Liver (tissue), 9 donors: ENCODE data around the gene MCM10. TPM values are rescaled to one million over a fixed set of nuclear protein-coding genes. Genes with fewer than 3 reads are reported as not detected.

Source experiments
- DNase-seq: peaks from one replicate; pipeline ENCODE4 v3.0.0-alpha.2; 2017; ENCODE audit warnings: low spot score
- H3K27ac ChIP-seq, 2 donors: one replicate each; pipeline ENCODE4 v1.7.0; 2013; ENCODE audit warnings: inconsistent platforms in 2 of 2, low read length in 2 of 2, control low read depth in 1 of 2, low read depth in 1 of 2, mild to moderate bottlenecking in 1 of 2
- H3K27me3 ChIP-seq, 4 donors: one replicate each; pipeline versions ENCODE4 v1.6.1 to v1.7.0; 2013; ENCODE audit warnings: low read length in 3 of 4, inconsistent platforms in 1 of 4, mild to moderate bottlenecking in 1 of 4, moderate library complexity in 1 of 4; ENCODE audit not compliant: control insufficient read depth in 4 of 4, insufficient read depth in 4 of 4
- H3K36me3 ChIP-seq, 4 donors: one replicate each; pipeline versions ENCODE4 v1.6.1 to v1.7.0; 2013; ENCODE audit warnings: low read length in 3 of 4, mild to moderate bottlenecking in 3 of 4, low read depth in 1 of 4, moderate library complexity in 1 of 4; ENCODE audit not compliant: control insufficient read depth in 4 of 4, insufficient read depth in 3 of 4
- H3K4me1 ChIP-seq, 4 donors: one replicate each; pipeline versions ENCODE4 v1.6.1 to v1.7.0; 2013; ENCODE audit warnings: low read length in 3 of 4, mild to moderate bottlenecking in 3 of 4, moderate library complexity in 1 of 4; ENCODE audit not compliant: control insufficient read depth in 4 of 4, insufficient read depth in 4 of 4
- H3K4me3 ChIP-seq, 3 donors: one replicate each; pipeline versions ENCODE4 v1.6.1 to v1.7.0; 2013; ENCODE audit warnings: low read length in 3 of 3, control low read depth in 1 of 3, low read depth in 1 of 3, mild to moderate bottlenecking in 1 of 3
- H3K9ac ChIP-seq, 2 donors: one replicate each; pipeline ENCODE4 v1.7.0; 2013; ENCODE audit warnings: low read length in 2 of 2, mild to moderate bottlenecking in 2 of 2, moderate library complexity in 2 of 2, control low read depth in 1 of 2, low read depth in 1 of 2
- H3K9me3 ChIP-seq, 4 donors: one replicate each; pipeline versions ENCODE4 v1.6.1 to v1.7.0; 2013; ENCODE audit warnings: low read length in 3 of 4; ENCODE audit not compliant: control insufficient read depth in 4 of 4
- ATF3 ChIP-seq: IDR thresholded peaks from 2 replicates; pipeline ENCODE4 v1.6.1; 2016; ENCODE audit warnings: antibody characterized with exemption
- CTCF ChIP-seq: fragments of 150-350 bp; IDR thresholded peaks from 2 replicates; pipeline ENCODE4 v1.5.1; 2017; ENCODE audit warnings: improper control_type of control experiment, low read depth, low read length; ENCODE audit not compliant: missing input control
- EGR1 ChIP-seq, 2 donors: IDR thresholded peaks; 2 replicates each; pipeline ENCODE4 v1.6.1; 2016 to 2018; ENCODE audit warnings: antibody characterized with exemption in 2 of 2, low read depth in 2 of 2
- FOXA1 ChIP-seq: IDR thresholded peaks from 2 replicates; pipeline ENCODE4 v1.6.1; 2016; ENCODE audit warnings: antibody characterized with exemption
- FOXA2 ChIP-seq: IDR thresholded peaks from 2 replicates; pipeline ENCODE4 v1.6.1; 2016; ENCODE audit warnings: antibody characterized with exemption
- GABPA ChIP-seq, 2 donors: IDR thresholded peaks in 1 of 2; conservative IDR thresholded peaks in 1 of 2; 2 replicates each; pipeline ENCODE4 v1.6.1; 2016; ENCODE audit warnings: antibody characterized with exemption in 2 of 2, mild to moderate bottlenecking in 1 of 2, moderate library complexity in 1 of 2
- HNF4A ChIP-seq, 2 donors: conservative IDR thresholded peaks; 2 replicates each; pipeline ENCODE4 v1.6.1; 2016; ENCODE audit warnings: antibody characterized with exemption in 2 of 2, mild to moderate bottlenecking in 2 of 2
- HNF4G ChIP-seq: IDR thresholded peaks from 2 replicates; pipeline ENCODE4 v1.6.1; 2016; ENCODE audit warnings: antibody characterized with exemption
- JUND ChIP-seq, 2 donors: IDR thresholded peaks; 2 replicates each; pipeline ENCODE4 v1.6.1; 2016; ENCODE audit warnings: antibody characterized with exemption in 2 of 2
- MAX ChIP-seq: IDR thresholded peaks from 2 replicates; pipeline ENCODE4 v1.6.1; 2016; ENCODE audit warnings: antibody characterized with exemption
- NR2F2 ChIP-seq: IDR thresholded peaks from 2 replicates; pipeline ENCODE4 v1.6.1; 2016; ENCODE audit warnings: antibody characterized with exemption
- RAD21 ChIP-seq, 2 donors: IDR thresholded peaks; 2 replicates each; pipeline ENCODE4 v1.6.1; 2016; ENCODE audit warnings: antibody characterized with exemption in 2 of 2, mild to moderate bottlenecking in 2 of 2
- REST ChIP-seq: IDR thresholded peaks from 2 replicates; pipeline ENCODE4 v1.6.1; 2016; ENCODE audit warnings: antibody characterized with exemption, mild to moderate bottlenecking
- RXRA ChIP-seq, 2 donors: IDR thresholded peaks; 2 replicates each; pipeline ENCODE4 v1.6.1; 2017 to 2018; ENCODE audit warnings: antibody characterized with exemption in 2 of 2, mild to moderate bottlenecking in 1 of 2
- SP1 ChIP-seq: IDR thresholded peaks from 2 replicates; pipeline ENCODE4 v1.6.1; 2018; ENCODE audit warnings: antibody characterized with exemption, mild to moderate bottlenecking
- TAF1 ChIP-seq: conservative IDR thresholded peaks from 2 replicates; pipeline ENCODE4 v1.6.1; 2016; ENCODE audit warnings: antibody characterized with exemption, mild to moderate bottlenecking
- YY1 ChIP-seq: IDR thresholded peaks from 2 replicates; pipeline ENCODE4 v1.6.1; 2016; ENCODE audit warnings: antibody characterized with exemption, mild to moderate bottlenecking
- ZBTB33 ChIP-seq: IDR thresholded peaks from 2 replicates; pipeline ENCODE4 v1.6.1; 2016; ENCODE audit warnings: antibody characterized with exemption
- WGBS: extraction: QIAGEN DNeasy Blood & Tissue Kit; methylation state at CpG from one replicate; pipeline ENCODE4 v1.1.7; 2013; 5-methylcytosine and 5-hydroxymethylcytosine counted together
- polyA plus RNA-seq, 2 donors: library from polyadenylated mRNA; stranded (reverse) in 1 of 2; unstranded in 1 of 2; fragments of 200-250 nt in 1 of 2; fragments of >200 nt in 1 of 2; fragmentation: Nextera tagmentation in 1 of 2; extraction: Ambion mirVana in 1 of 2; gene quantifications; one replicate each; pipeline versions ENCODE4 v1.2.1 to v1.2.3, GENCODE V29; 2013 to 2015
- total RNA-seq, 2 donors: library from RNA; depleted of rRNA; stranded (reverse); fragments of >200 nt; gene quantifications; one replicate each; pipeline ENCODE4 v1.2.3, GENCODE V29; 2014
- donor health status: healthy.
- donor health status: healthy.
- donor health status: healthy.
- donor health status: healthy.
- donor health status: healthy.

MCM10 gene
- total and polyA plus RNA-seq, 4 donors, result under 0.01 to 10.0 (median 0.34) TPM

GRCh38 chr10:13168781-13169180 lies 7.4 kb downstream of the MCM10 start:
- Histone ChIP-seq H3K27ac (no peak overlapping the region), H3K36me3 (no peaks in the 10 kb centered on the region), H3K9me3 (no peaks in the 10 kb centered on the region), H3K4me1 (peaks cover 0 to 11% (median 9%) of the 10 kb centered on the region in 4 donors), H3K9ac (no peak overlapping the region), H3K27me3 (no peaks in the 10 kb centered on the region), H3K4me3 (no peak overlapping the region)
- WGBS, result 96% methylated on average over 6 of the region's 6 CpGs
- no peak for TF ChIP-seq HNF4A (conservative IDR thresholded peaks at IDR 0.05)
- no peak for TF ChIP-seq REST
- no peak for DNase-seq

- no peak overlapping the region for H3K9ac ChIP-seq
- 37% methylated on average over 2 of the region's 2 CpGs for WGBS
- H3K4me1 ChIP-seq, result peaks cover 2 to 20% (median 16%) of the 10 kb centered on the region in 4 donors
- H3K4me3 ChIP-seq, result no peak overlapping the region
- TF ChIP-seq FOXA2 (peak; percentile 46), GABPA (IDR thresholded peaks at IDR 0.05 in 1 of 2, conservative IDR thresholded peaks at IDR 0.05 in 1 of 2) (peak in 1 of 2 donors; percentile 21), HNF4G (peak; percentile 99), MAX (peak; percentile 69), RXRA (IDR thresholded peaks at IDR 0.05) (peak; percentile 93 to 95), NR2F2 (peak; percentile 81), TAF1 (no peak), FOXA1 (peak; percentile 72), CTCF (no peak), SP1 (peak; percentile 98), JUND (IDR thresholded peaks at IDR 0.05) (peak; percentile 58 to 82), RAD21 (IDR thresholded peaks at IDR 0.05) (peak; percentile 35 to 43), ATF3 (no peak), ZBTB33 (peak; percentile 79), YY1 (peak; percentile 60), HNF4A (conservative IDR thresholded peaks at IDR 0.05) (peak; percentile 100), REST (peak; percentile 83), EGR1 (IDR thresholded peaks at IDR 0.05; ENCODE audit: low read depth in 2 of 2) (peak in 1 of 2 donors; percentile 29)
- no peaks in the 10 kb centered on the region for H3K27me3 ChIP-seq
- H3K9me3 ChIP-seq, result no peaks in the 10 kb centered on the region
- no peaks in the 10 kb centered on the region for H3K36me3 ChIP-seq
- DNase-seq, result peak; percentile 40
- peak overlapping the region; percentile 48 for H3K27ac ChIP-seq
Observed at GRCh38 chr10:13173616-13174015, 12.3 kb downstream of the MCM10 start.
